ES-I3 (cell line): Measurements from ENCODE around the gene TSR2.

Experiments used
- H3K36me3 ChIP-seq: 2 replicates; pipeline ENCODE4 v1.6.1; 2013; ENCODE audit warnings: mild to moderate bottlenecking, low read length, control low read depth, moderate library complexity; ENCODE audit not compliant: insufficient read depth
- H3K4me1 ChIP-seq: 2 replicates; pipeline ENCODE4 v1.6.1; 2013; ENCODE audit warnings: mild to moderate bottlenecking, control low read depth, low read length; ENCODE audit not compliant: insufficient read depth
- H3K9ac ChIP-seq: 2 replicates; pipeline ENCODE4 v1.6.1; 2013; ENCODE audit warnings: low read depth, mild to moderate bottlenecking, low read length, moderate library complexity
- H3K9me3 ChIP-seq: 2 replicates; pipeline ENCODE4 v1.6.1; 2013; ENCODE audit warnings: mild to moderate bottlenecking, low read length, moderate library complexity; ENCODE audit not compliant: control insufficient read depth, insufficient read depth

TSR2 gene

GRCh38 chrX:54439960-54440871 is at the start of gene TSR2:
Gene TSR2, plus strand, starts transcription at chrX:54440404. Its CDS starts 18 bp downstream, at chrX:54440422.
- Histone ChIP-seq H3K9me3 (no peaks in the 10 kb centered on the region), H3K4me1 (peaks cover 3% of the 10 kb centered on the region; the same call in 1 of the 2 replicates), H3K9ac (peak within 1 kb of the TSS; percentile 92), H3K36me3 (peaks cover 6% of the 10 kb centered on the region; the same call in 1 of the 2 replicates)

GRCh38 chrX:54397113-54397512 is 43.1 kb upstream of the TSR2 start:
- H3K9ac ChIP-seq, result no peak overlapping the region
- no peaks in the 10 kb centered on the region for H3K36me3 ChIP-seq
- H3K4me1 ChIP-seq, result no peaks in the 10 kb centered on the region
- no peaks in the 10 kb centered on the region for H3K9me3 ChIP-seq

GRCh38 chrX:54407266-54407665 is 32.9 kb upstream of the TSR2 start:
- H3K4me1 ChIP-seq, result no peaks in the 10 kb centered on the region
- no peaks in the 10 kb centered on the region for H3K9me3 ChIP-seq
- no peaks in the 10 kb centered on the region for H3K36me3 ChIP-seq
- H3K9ac ChIP-seq, result no peak overlapping the region

GRCh38 chrX:54411732-54412131 is 28.5 kb upstream of the TSR2 start:
- H3K4me1 ChIP-seq, result peaks cover 8% of the 10 kb centered on the region; the same call in 1 of the 2 replicates
- no peaks in the 10 kb centered on the region for H3K36me3 ChIP-seq
- no peak overlapping the region for H3K9ac ChIP-seq
- no peaks in the 10 kb centered on the region for H3K9me3 ChIP-seq

GRCh38 chrX:54413753-54414152 is 26.5 kb upstream of the TSR2 start:
- Histone ChIP-seq H3K4me1 (peaks cover 8% of the 10 kb centered on the region; the same call in 1 of the 2 replicates), H3K36me3 (no peaks in the 10 kb centered on the region), H3K9ac (no peak overlapping the region), H3K9me3 (no peaks in the 10 kb centered on the region)

- H3K9me3 ChIP-seq, result no peaks in the 10 kb centered on the region
- 0 out of 2 replicates have a peak, but pooled peaks cover 3% of the 10 kb centered on the region for H3K36me3 ChIP-seq
- H3K9ac ChIP-seq, result peak overlapping the region; percentile 40
- peaks cover 8% of the 10 kb centered on the region; the same call in 1 of the 2 replicates for H3K4me1 ChIP-seq
Observed at GRCh38 chrX:54415534-54416350, 24.5 kb upstream of the TSR2 start.

- Histone ChIP-seq H3K9me3 (no peaks in the 10 kb centered on the region), H3K9ac (no peak overlapping the region), H3K4me1 (peaks cover 8% of the 10 kb centered on the region; the same call in 1 of the 2 replicates), H3K36me3 (0 out of 2 replicates have a peak, but pooled peaks cover 3% of the 10 kb centered on the region)
Observed at GRCh38 chrX:54416965-54417364, 23.2 kb upstream of the TSR2 start.

GRCh38 chrX:54419559-54420302 is 20.5 kb upstream of the TSR2 start:
- H3K4me1 ChIP-seq, result peaks cover 8% of the 10 kb centered on the region; the same call in 1 of the 2 replicates
- no peak overlapping the region for H3K9ac ChIP-seq
- no peaks in the 10 kb centered on the region for H3K9me3 ChIP-seq
- H3K36me3 ChIP-seq, result 0 out of 2 replicates have a peak, but pooled peaks cover 3% of the 10 kb centered on the region

- Histone ChIP-seq H3K9ac (no peak overlapping the region), H3K4me1 (no peaks in the 10 kb centered on the region), H3K9me3 (no peaks in the 10 kb centered on the region), H3K36me3 (0 out of 2 replicates have a peak, but pooled peaks cover 3% of the 10 kb centered on the region)
Observed at GRCh38 chrX:54422168-54422567, 18.0 kb upstream of the TSR2 start.

- Histone ChIP-seq H3K36me3 (0 out of 2 replicates have a peak, but pooled peaks cover 3% of the 10 kb centered on the region), H3K4me1 (no peaks in the 10 kb centered on the region), H3K9ac (no peak overlapping the region)
Observed at GRCh38 chrX:54423161-54423888, 16.9 kb upstream of the TSR2 start.

GRCh38 chrX:54427837-54428424 is 12.3 kb upstream of the TSR2 start:
- no peaks in the 10 kb centered on the region for H3K9me3 ChIP-seq
- no peak overlapping the region for H3K9ac ChIP-seq
- no peaks in the 10 kb centered on the region for H3K4me1 ChIP-seq
- H3K36me3 ChIP-seq, result no peaks in the 10 kb centered on the region

More at GRCh38 chrX:54423161-54423888, 16.9 kb upstream of the TSR2 start:
- no peaks in the 10 kb centered on the region for H3K9me3 ChIP-seq

- Histone ChIP-seq H3K36me3 (no peaks in the 10 kb centered on the region), H3K9me3 (no peaks in the 10 kb centered on the region), H3K4me1 (no peaks in the 10 kb centered on the region), H3K9ac (no peak overlapping the region)
Observed at GRCh38 chrX:54430519-54430918, 9.7 kb upstream of the TSR2 start.

- H3K9ac ChIP-seq, result no peak overlapping the region
- H3K4me1 ChIP-seq, result no peaks in the 10 kb centered on the region
Observed at GRCh38 chrX:54435121-54435520, 5.1 kb upstream of the TSR2 start.

More at GRCh38 chrX:54435121-54435520, 5.1 kb upstream of the TSR2 start:
- Histone ChIP-seq H3K9me3 (no peaks in the 10 kb centered on the region), H3K36me3 (no peaks in the 10 kb centered on the region)
